AG04449 (cell line): ENCODE results near the gene PPARA.
"Not testable (repeated sequence)": the region's sequence is repeated elsewhere in the genome, so short reads cannot be mapped to it uniquely, and the experiment has no call there.

Experiments
- CTCF ChIA-PET: fragments of 350-600 bp; formaldehyde crosslinking; extraction: SDS; loops from one replicate; lab custom pipeline; 2021; ENCODE audit warnings: antibody characterized with exemption; lab: Yijun Ruan, JAX
- POLR2A ChIA-PET: fragments of 400-600, 350-600 bp; formaldehyde crosslinking; extraction: SDS; loops from one replicate; lab custom pipeline; 2020; ENCODE audit warnings: antibody characterized with exemption, inconsistent platforms; lab: Yijun Ruan, JAX
- DNase-seq: peaks from one replicate; pipeline ENCODE4 v3.0.0-alpha.2; 2010; ENCODE audit warnings: low read depth, low spot score
- H3K4me3 ChIP-seq: 2 replicates; pipeline ENCODE4 v1.5.1; 2011; ENCODE audit warnings: low read depth, mild to moderate bottlenecking, control low read depth, low read length
- TF ChIP-seq, protein P1 (sequence below): IDR thresholded peaks from one replicate; pipeline ENCODE4 v1.5.1; 2011; ENCODE audit warnings: mild to moderate bottlenecking, moderate library complexity, low read length, control low read depth, inconsistent platforms; ENCODE audit not compliant: insufficient read depth; ENCODE audit errors: missing control alignments

PPARA gene

DNA sequence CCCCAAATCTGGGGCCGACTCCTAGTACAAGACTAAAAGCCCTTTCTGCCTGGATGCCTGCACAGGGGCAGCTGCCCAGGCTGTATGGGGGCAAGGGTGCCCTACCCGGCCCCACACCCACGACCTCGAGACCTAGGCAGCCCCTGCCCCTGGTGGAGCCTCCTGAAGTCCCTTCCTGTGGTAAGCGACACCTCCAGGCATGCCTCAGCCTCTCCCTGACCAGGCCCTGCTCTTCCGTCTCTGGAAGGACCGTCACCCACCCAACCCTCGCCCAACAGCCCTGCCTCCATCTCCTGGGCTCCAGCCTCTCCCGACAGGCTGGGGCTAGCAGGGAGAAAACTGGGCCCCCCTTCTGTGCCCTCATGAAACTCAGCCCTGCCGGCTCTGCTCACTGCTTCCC lies 22.8 kb upstream of the PPARA start:
- ChIA-PET POLR2A (no interaction called here), CTCF (no interaction called here)
- no peak overlapping the region for H3K4me3 ChIP-seq
- no peak for DNase-seq
- TF ChIP-seq, protein P1, sequence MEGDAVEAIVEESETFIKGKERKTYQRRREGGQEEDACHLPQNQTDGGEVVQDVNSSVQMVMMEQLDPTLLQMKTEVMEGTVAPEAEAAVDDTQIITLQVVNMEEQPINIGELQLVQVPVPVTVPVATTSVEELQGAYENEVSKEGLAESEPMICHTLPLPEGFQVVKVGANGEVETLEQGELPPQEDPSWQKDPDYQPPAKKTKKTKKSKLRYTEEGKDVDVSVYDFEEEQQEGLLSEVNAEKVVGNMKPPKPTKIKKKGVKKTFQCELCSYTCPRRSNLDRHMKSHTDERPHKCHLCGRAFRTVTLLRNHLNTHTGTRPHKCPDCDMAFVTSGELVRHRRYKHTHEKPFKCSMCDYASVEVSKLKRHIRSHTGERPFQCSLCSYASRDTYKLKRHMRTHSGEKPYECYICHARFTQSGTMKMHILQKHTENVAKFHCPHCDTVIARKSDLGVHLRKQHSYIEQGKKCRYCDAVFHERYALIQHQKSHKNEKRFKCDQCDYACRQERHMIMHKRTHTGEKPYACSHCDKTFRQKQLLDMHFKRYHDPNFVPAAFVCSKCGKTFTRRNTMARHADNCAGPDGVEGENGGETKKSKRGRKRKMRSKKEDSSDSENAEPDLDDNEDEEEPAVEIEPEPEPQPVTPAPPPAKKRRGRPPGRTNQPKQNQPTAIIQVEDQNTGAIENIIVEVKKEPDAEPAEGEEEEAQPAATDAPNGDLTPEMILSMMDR = no peak

DNA sequence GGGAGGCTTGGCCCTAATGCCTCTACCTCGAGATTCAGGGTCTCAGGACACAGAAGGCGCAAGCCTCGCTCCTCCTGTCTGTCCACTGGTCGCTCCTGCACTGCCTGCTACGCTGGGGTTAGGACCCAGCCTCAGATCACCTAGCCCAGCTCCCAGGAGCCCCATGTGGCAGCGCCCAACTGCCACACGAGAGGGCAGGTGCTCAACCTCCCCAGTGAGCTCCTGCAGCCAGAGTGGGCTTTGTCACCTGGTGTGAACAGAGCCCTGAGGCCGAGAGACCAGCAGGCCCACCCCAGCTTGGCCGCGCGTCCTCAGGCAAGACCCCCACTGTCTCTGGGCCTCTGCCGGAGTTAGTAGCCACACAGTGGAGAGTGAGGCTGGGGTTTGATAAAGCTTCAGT lies 21.7 kb upstream of the PPARA start:
- CTCF ChIA-PET = interaction anchor here (0.9 kb wide), 1 partner anchor 123 kb away, joined by 4 read pairs; no protein-coding TSS in a partner anchor
- POLR2A ChIA-PET = no interaction called here
- TF ChIP-seq, protein P1 = no peak
- DNase-seq = no peak
- no peak overlapping the region for H3K4me3 ChIP-seq

DNA sequence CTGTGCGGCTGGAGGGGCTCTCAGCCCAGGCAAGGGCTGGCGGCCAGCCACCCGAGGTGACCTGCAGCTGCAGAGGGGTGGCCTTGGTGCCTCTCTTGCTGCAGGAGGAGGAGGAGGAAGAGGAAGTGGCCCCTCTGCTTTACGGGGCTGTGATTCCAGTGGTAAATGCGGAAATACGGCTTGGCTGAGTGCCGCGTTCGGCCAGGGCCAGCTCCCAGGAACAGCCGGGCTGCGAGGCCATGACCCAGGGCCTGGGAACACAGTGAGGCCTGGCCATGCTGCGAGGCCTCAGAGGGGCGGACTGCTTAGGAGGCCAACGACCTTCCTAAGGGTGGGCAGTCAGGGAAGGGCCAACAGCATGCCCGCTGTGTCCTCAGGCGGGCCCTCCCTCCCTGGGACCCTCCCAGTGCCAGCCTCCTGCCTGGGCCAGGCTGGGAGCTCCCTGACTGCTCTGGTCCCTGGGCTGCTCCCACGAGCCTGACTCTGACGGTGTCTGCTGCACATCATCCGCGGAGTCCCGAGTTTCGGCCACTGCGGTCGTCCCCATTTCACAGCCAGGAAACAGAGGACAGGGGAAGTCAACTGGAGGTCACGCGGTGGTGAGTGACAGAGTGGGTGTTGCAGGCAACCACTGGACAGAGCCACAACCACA lies 20.8 kb upstream of the PPARA start:
- TF ChIP-seq, protein P1 = no peak
- H3K4me3 ChIP-seq = no peak overlapping the region
- CTCF ChIA-PET = no interaction called here
- POLR2A ChIA-PET = no interaction called here
- DNase-seq = no peak

DNA sequence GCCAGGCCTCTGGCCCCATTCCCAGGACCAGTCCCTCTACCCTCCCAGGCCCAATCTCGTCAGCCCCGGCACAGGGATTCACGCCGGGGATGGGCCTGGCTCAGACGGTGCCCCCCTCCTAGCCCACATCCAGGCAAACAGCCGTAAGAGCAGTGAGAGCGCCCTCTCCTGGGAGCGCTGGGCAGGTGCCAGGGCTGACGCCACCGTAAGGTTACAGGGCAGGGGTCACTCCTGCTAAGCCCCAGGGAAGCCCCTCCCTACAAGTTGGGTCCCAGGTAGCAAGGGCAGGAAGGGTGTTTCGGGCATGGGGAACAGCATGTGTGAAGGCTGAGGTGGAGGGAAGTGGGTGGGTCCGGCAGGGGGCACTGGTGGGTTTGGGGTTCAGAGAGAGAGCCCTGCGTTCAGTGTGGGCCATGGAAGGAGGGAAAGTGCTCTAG lies 19.2 kb upstream of the PPARA start:
- H3K4me3 ChIP-seq = no peak overlapping the region
- CTCF ChIA-PET = interaction anchor here (1.8 to 4.3 kb wide), 2 partner anchors 9 to 116 kb away, joined by 4 to 24 read pairs; no protein-coding TSS in a partner anchor
- POLR2A ChIA-PET = no interaction called here
- TF ChIP-seq, protein P1 = peak; percentile 43
- DNase-seq = no peak

DNA sequence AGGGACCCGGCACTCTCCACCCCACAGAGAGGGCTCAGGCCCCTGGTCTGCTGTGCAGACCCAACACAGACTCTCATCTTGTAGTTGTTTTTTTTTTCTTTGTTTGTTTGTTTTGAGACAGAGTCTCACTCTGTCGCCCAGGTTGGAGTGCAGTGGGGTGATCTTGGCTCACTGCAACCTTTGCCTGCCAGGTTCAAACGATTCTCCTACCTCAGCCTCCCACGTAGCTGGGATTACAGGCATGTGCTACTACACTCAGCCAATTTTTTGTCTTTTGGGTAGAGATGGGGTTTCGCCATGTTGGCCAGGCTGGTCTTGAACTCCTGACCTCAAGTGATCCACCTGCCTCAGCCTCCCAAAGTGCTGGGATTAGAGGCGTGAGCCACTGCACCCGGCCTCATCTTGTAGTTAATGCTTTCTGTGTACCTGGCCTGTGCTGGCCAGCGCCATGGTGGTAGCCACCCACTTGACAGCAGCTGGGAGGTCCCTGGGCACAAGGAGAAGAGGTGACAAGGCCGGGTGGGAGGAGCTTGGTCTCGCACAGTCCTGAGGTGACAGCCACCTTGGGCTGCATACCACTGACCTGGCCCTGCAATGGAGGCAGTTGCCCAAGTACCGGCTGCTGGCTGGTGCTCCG lies 18.0 kb upstream of the PPARA start:
- POLR2A ChIA-PET, H3K4me3 ChIP-seq, DNase-seq: not testable (repeated sequence)
- CTCF ChIA-PET = interaction anchor here (1.8 to 4.3 kb wide), 2 partner anchors 10 to 115 kb away, joined by 4 to 24 read pairs; no protein-coding TSS in a partner anchor

DNA sequence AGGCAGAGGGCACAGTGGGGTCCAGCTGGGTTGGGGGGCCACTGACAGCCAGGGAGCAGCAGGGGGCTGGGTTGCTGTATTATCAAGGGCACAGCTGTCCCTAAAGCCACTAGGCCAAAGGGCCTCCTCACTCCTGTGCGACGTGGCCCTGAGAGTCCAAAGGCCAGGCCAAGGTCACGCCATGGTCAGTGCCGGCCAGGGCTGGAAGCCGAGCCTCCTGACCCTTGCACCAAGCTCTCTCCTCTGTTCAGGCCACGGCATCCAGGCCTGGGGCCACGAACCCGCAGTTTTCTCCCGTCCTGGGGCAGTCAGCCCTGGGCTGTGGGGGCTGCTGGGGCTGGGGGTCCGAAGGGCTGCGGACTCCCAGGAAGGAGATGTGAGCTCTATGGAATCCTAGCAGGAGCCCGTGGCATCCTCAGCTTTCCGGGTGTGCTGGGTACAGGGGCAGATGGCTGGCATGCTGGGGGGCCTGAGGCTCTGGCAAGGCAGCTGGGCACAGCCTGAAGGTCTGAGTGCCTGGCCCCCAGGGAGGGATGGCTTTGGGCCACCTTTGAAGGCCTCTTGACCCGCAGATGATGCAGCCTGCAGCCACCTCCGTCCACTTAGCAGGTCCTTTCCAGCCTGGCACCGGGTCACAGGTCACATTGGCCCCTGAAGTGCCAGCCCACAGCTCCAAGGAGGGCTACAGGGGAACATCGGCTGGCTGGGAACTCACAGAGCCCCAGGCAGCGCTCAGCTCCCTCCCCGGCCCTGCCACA lies 17.3 kb upstream of the PPARA start:
- CTCF ChIA-PET = interaction anchor here (1.8 to 4.3 kb wide), 2 partner anchors 11 to 114 kb away, joined by 4 to 24 read pairs; no protein-coding TSS in a partner anchor
- TF ChIP-seq, protein P1 = no peak
- no peak overlapping the region for H3K4me3 ChIP-seq
- POLR2A ChIA-PET = no interaction called here
- DNase-seq = no peak
